Loucy (cell line): ENCODE results near the gene COPS7A.

Experiments
- CTCF ChIP-seq: fragments of 200-600 bp; sonication (generic); conservative IDR thresholded peaks from 2 replicates; pipeline ENCODE4 v1.5.1; 2014; ENCODE audit warnings: mild to moderate bottlenecking, antibody characterized with exemption, low read length
- EZH2phosphoT487 ChIP-seq: fragments of 200-600 bp; IDR thresholded peaks from 2 replicates; pipeline ENCODE4 v1.6.1; 2018; ENCODE audit warnings: antibody characterized with exemption, mild to moderate bottlenecking, moderate library complexity, borderline replicate concordance

- TF ChIP-seq CTCF (no peak), EZH2phosphoT487 (no peak)
These were observed 50.7 kb downstream of the COPS7A start for GRCh38 chr12:6774499-6775062.
